Activated CD4-positive, alpha-beta T cell treated with anti-CD3 and anti-CD28 coated beads, Interleukin-2, amount 10 ng/mL, durations not matched to agents 7 days and 5 days (primary cell): ENCODE results near the gene AGBL4. TPM values are rescaled to one million over a fixed set of nuclear protein-coding genes. Genes with fewer than 3 reads are reported as not detected.

Source experiments
- CTCF ChIA-PET: fragments of 350-600 bp; sonication (Branson Sonifier 250); formaldehyde crosslinking; loops from one replicate; lab custom pipeline; 2021; ENCODE audit warnings: antibody characterized with exemption; lab: Charles Lee
- POLR2A ChIA-PET: fragments of 350-600 bp; sonication (Branson Sonifier 250); formaldehyde crosslinking; loops from one replicate; lab custom pipeline; 2021; ENCODE audit warnings: antibody characterized with exemption; lab: Charles Lee
- DNase-seq: peaks from one replicate; pipeline ENCODE4 v3.0.0-alpha.2; 2020
- H3K27ac Mint-ChIP-seq: one replicate; pipeline ENCODE4 v1.8.0; 2021; ENCODE audit warnings: mild to moderate bottlenecking, moderate library complexity, mixed read lengths
- H3K27me3 Mint-ChIP-seq: one replicate; pipeline ENCODE4 v1.8.0; 2021; ENCODE audit warnings: mixed read lengths
- H3K36me3 Mint-ChIP-seq: one replicate; pipeline ENCODE4 v1.8.0; 2021; ENCODE audit warnings: low read depth, mixed read lengths
- H3K4me1 Mint-ChIP-seq: one replicate; pipeline ENCODE4 v1.8.0; 2021; ENCODE audit warnings: mixed read lengths
- H3K4me3 Mint-ChIP-seq: one replicate; pipeline ENCODE4 v1.8.0; 2021; ENCODE audit warnings: mild to moderate bottlenecking, moderate library complexity, mixed read lengths
- H3K9me3 Mint-ChIP-seq: one replicate; pipeline ENCODE4 v1.8.0; 2021; ENCODE audit warnings: mixed read lengths
- total RNA-seq, 2 experiments: library from RNA; stranded (reverse); gene quantifications; one replicate each; pipeline ENCODE4 v1.2.3, GENCODE V29; 2021

The AGBL4 gene
- total RNA-seq, 2 experiments from 2014 or later = not detected

DNA sequence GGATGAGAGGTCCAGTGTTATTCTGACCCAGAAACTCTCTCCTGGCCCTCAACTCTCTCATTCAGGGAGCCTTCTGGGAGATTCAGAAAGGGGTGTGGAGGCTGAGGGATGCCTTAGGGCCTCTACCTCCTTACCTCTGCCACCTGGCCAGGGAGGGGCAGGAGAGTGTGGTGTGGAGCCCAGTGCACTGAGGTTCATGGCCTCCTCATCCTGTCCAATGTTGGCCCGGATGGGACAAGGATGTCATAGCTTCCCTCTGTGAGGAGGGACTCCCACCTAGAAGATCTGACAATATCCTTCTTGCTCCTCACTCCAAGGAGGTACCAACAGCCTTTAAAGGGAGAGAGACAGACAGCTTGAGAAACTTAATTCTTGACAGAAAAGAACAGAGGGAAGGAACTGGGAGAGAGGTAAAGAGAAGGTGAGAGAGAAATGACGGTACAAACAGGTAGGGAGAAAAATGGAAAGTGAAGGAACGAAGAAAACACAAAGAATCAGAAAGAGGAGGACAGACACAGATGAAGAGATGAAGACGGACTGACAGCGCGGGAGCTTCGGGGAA, 1247.8 kb downstream of the AGBL4 start:
- peaks cover 23% of the 10 kb centered on the region for H3K4me1 Mint-ChIP-seq
- H3K27ac Mint-ChIP-seq = peak overlapping the region; percentile 87
- H3K36me3 Mint-ChIP-seq = peaks cover 8% of the 10 kb centered on the region
- peak overlapping the region; percentile 86 for H3K4me3 Mint-ChIP-seq
- H3K27me3 Mint-ChIP-seq = peaks cover 15% of the 10 kb centered on the region
- H3K9me3 Mint-ChIP-seq = no peaks in the 10 kb centered on the region
- DNase-seq = no peak
- CTCF ChIA-PET = interaction anchor here (0.9 kb wide), 1 partner anchor 25 kb away, joined by 3 read pairs; no protein-coding TSS in a partner anchor
- POLR2A ChIA-PET = no interaction called here

DNA sequence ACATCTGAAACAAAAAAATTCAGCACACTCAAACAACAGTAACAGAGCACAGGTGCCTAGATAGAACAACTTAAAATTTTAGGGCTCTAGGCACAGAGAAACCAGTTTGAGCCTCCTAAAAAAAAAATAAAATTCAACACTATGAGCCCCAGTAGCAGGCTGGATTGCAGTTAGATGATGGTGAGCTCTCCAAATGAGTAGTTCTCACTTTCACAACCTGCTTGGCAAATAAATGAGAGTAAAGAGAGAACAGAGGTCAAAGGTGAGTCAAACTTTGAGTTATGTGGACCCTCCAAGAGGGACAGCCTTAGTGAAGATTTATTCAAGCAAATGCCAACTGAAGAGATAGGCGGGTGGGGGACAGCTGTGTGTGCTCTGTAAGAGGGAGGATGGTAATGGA, 1250.6 kb downstream of the AGBL4 start:
- no peak for DNase-seq
- Mint-ChIP-seq H3K36me3 (peaks cover 8% of the 10 kb centered on the region), H3K27me3 (peaks cover 11% of the 10 kb centered on the region), H3K27ac (no peak overlapping the region), H3K4me1 (peaks cover 23% of the 10 kb centered on the region), H3K9me3 (no peaks in the 10 kb centered on the region), H3K4me3 (no peak overlapping the region)
- POLR2A ChIA-PET = no interaction called here
- CTCF ChIA-PET = interaction anchor here (0.8 to 1.1 kb wide), 2 partner anchors 17 to 31 kb away, joined by 3 read pairs; no protein-coding TSS in a partner anchor

DNA sequence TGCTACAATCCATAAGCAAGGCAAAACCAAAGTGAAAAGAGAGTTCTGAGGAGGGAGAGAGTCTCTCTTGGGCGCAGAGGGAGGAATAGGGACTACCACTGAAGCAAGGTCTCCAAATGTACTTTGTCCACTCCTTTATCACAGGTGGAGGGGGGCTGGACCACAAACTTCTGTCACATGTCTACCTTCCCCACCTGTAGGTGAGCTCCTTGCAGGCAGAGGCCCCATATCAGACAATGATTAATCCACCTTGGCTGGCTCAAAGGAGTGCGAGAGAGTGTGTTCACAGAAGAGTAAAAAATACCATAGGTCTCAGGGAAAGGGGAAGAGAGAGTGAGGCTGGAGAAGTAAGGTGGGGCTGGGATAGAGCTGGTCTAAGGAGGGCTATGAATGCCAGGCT, 1251.5 kb downstream of the AGBL4 start:
- Mint-ChIP-seq H3K27me3 (peaks cover 7% of the 10 kb centered on the region), H3K9me3 (no peaks in the 10 kb centered on the region), H3K36me3 (peaks cover 8% of the 10 kb centered on the region), H3K4me3 (no peak overlapping the region), H3K27ac (no peak overlapping the region), H3K4me1 (peaks cover 21% of the 10 kb centered on the region)
- no peak for DNase-seq
- ChIA-PET CTCF (interaction anchor here (1.4 kb wide), 1 partner anchor 10 kb away, joined by 4 read pairs; no protein-coding TSS in a partner anchor), POLR2A (no interaction called here)

DNA sequence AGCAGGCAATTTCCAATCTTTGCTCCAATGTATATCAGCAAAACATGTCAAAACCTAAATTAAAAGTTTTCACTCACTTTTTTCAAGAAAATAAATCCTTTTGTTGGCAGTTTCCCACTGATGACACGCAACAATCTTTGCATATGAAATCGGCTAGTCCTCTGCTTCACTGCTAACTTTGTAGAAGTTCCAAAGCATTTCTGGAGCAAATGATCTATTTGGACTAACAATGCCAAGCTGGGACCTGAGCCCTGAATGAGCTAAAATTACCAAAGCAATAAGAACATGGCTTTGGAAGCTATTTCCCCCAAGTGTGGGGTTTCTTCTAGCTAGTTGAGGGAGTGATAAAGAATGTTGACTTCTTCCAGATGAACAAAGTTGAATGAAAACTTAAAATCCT, 1252.2 kb downstream of the AGBL4 start:
- POLR2A ChIA-PET = no interaction called here
- Mint-ChIP-seq H3K4me3 (no peak overlapping the region), H3K9me3 (no peaks in the 10 kb centered on the region), H3K27ac (no peak overlapping the region), H3K36me3 (peaks cover 8% of the 10 kb centered on the region), H3K4me1 (peaks cover 18% of the 10 kb centered on the region), H3K27me3 (peaks cover 4% of the 10 kb centered on the region)
- CTCF ChIA-PET = interaction anchor here (1.4 kb wide), 1 partner anchor 9 kb away, joined by 4 read pairs; no protein-coding TSS in a partner anchor
- DNase-seq = no peak

DNA sequence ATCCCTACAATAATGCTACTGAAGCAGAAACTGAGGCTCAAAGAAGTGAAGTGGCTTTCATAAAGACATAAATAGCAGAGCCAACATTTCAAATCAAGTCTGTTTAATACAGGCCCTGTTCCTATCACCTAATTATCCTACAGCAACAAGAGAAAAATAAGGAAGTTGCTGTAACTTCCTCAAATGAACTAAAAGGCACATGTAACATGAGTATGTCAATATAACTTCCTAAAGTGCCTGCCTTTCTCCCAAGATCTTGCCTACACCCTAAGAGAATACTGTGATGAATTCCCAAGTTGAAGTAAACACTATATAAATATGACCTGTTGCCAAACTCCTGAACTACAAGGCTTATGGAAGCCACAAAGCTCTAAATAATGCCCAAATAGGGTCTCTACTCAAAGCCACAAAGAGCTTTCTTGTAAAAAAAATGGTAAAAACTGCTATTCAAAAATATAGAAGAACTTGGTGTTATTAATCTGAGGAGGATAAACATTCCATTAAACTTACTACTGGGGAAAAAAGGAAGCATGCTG, 1255.7 kb downstream of the AGBL4 start:
- POLR2A ChIA-PET = no interaction called here
- CTCF ChIA-PET = no interaction called here
- H3K36me3 Mint-ChIP-seq = peaks cover 3% of the 10 kb centered on the region

DNA sequence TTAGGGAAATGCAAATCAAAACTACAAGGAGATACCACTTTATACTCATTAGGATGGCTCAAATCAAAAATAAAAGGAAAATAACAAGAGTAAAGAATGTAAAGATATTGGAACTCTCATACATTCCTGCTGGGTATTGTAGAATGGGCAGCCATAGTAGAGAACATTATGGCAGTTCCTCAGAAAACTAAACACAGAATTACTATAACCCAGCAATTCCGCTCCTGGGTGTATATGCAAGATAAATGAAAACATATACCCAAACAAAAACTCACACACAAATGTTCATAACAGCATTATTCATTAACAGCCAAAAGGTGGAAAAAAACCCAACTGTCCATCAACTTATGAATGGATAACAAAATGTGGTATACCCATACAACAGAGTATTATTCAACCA, 1258.4 kb downstream of the AGBL4 start:
- no peak overlapping the region for H3K27ac Mint-ChIP-seq
- H3K9me3 Mint-ChIP-seq = no peaks in the 10 kb centered on the region
- H3K36me3 Mint-ChIP-seq = no peaks in the 10 kb centered on the region
- ChIA-PET POLR2A (no interaction called here), CTCF (interaction anchor here (0.5 kb wide), 1 partner anchor 207 kb away, joined by 3 read pairs; no protein-coding TSS in a partner anchor)
- no peak overlapping the region for H3K4me3 Mint-ChIP-seq
- H3K27me3 Mint-ChIP-seq = no peaks in the 10 kb centered on the region
- DNase-seq = no peak
- no peaks in the 10 kb centered on the region for H3K4me1 Mint-ChIP-seq

More for the DNA sequence above, 1255.7 kb downstream of the AGBL4 start:
- H3K27ac Mint-ChIP-seq = no peak overlapping the region
- DNase-seq = no peak
- no peaks in the 10 kb centered on the region for H3K4me1 Mint-ChIP-seq
- no peaks in the 10 kb centered on the region for H3K9me3 Mint-ChIP-seq
- no peaks in the 10 kb centered on the region for H3K27me3 Mint-ChIP-seq
- H3K4me3 Mint-ChIP-seq = no peak overlapping the region

DNA sequence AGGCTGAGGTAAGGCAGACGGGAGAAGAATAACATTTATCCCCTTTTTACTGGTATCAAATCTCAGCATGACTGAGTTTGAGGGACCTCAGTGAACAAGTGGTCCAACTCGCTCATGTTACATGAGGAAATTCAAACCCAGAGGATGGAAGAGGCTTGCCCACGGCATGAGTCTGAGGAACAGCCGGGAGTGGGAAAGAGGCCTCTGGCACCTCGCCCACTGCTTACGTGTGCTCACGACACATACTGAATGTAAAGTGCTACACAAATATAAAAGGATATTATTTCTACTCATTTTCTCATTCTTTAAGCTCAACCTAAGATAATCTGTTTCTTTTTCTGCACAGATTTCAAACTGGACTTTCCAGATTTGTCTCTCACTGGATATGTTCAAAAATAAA, 1261.8 kb downstream of the AGBL4 start:
- peaks cover 4% of the 10 kb centered on the region for H3K36me3 Mint-ChIP-seq
- H3K27ac Mint-ChIP-seq = no peak overlapping the region
- ChIA-PET CTCF (interaction anchor here (1.0 kb wide), 2 partner anchors 10 to 125 kb away, joined by 3 to 4 read pairs; no protein-coding TSS in a partner anchor), POLR2A (no interaction called here)
- no peaks in the 10 kb centered on the region for H3K9me3 Mint-ChIP-seq
- no peak overlapping the region for H3K4me3 Mint-ChIP-seq
- DNase-seq = no peak
- H3K27me3 Mint-ChIP-seq = no peaks in the 10 kb centered on the region
- no peaks in the 10 kb centered on the region for H3K4me1 Mint-ChIP-seq

DNA sequence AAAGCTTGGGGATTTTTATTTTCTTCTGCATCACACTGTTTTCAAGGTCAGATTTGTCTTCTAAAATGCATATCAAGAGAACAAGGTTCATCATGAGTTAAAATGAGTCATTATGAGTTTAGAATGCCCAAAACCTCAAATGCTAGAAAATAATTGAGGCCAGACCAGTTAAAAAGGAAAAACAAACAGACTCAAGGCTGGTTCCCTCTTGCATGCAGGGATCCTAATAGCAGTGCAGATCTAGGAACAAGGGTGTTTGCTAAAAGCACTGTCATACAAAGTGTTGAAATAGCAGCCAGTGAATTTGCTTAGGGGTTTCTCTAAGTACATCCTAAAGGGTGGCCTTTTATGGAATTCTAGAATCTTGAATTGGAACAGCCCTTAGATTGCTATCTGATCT, 1262.3 kb downstream of the AGBL4 start:
- H3K4me3 Mint-ChIP-seq = no peak overlapping the region
- H3K4me1 Mint-ChIP-seq = no peaks in the 10 kb centered on the region
- H3K27me3 Mint-ChIP-seq = no peaks in the 10 kb centered on the region
- peaks cover 4% of the 10 kb centered on the region for H3K36me3 Mint-ChIP-seq
- POLR2A ChIA-PET = no interaction called here
- H3K9me3 Mint-ChIP-seq = no peaks in the 10 kb centered on the region
- no peak for DNase-seq
- CTCF ChIA-PET = interaction anchor here (1.0 kb wide), 2 partner anchors 11 to 124 kb away, joined by 3 to 4 read pairs; no protein-coding TSS in a partner anchor
- no peak overlapping the region for H3K27ac Mint-ChIP-seq

DNA sequence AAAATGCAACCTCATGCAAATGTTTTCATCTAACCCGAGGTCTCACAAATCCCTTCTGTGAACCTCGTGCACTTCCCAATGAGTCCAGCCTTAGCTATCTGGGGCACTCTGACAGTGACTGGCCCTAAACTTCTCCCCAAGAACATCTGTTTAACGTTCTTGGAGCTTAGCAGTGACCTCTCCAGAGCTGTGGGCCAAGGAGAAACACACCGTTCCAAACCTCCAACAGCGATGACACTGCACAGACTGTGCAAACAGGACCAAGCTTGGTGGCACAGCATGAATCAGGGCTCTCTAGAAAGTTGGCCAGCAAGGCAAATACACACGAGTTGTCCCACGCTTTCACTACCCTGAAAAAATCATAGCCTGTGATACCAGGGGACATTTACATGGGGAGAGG, 1262.9 kb downstream of the AGBL4 start:
- Mint-ChIP-seq H3K4me3 (no peak overlapping the region), H3K27me3 (no peaks in the 10 kb centered on the region), H3K4me1 (no peaks in the 10 kb centered on the region), H3K9me3 (no peaks in the 10 kb centered on the region), H3K36me3 (peaks cover 4% of the 10 kb centered on the region), H3K27ac (no peak overlapping the region)
- no peak for DNase-seq
- CTCF ChIA-PET = interaction anchor here (1.1 kb wide), 1 partner anchor 73 kb away, joined by 3 read pairs; no protein-coding TSS in a partner anchor
- POLR2A ChIA-PET = no interaction called here

DNA sequence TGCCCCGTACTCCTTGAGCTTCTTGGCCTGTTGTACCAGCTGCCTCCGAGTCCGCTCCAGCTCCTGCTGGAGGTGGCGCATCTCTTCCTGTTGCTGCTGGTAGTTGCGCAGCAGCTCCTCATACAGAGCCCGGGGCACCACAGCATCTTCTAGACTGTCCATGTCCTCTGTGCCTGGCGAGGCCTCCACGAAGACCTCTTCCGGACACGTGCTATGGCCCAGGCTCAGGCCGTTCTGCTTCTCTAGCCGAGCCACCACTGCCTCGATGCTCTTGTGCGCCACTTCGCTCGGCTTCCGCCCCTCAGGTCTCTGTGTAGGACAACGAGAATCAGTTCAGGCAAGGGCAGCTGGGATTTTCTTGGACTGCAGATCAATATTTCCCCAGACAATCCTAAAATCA, 1264.8 kb downstream of the AGBL4 start:
- Mint-ChIP-seq H3K27me3 (no peaks in the 10 kb centered on the region), H3K4me1 (no peaks in the 10 kb centered on the region), H3K4me3 (no peak overlapping the region), H3K27ac (no peak overlapping the region), H3K36me3 (peaks cover 4% of the 10 kb centered on the region), H3K9me3 (no peaks in the 10 kb centered on the region)
- ChIA-PET CTCF (no interaction called here), POLR2A (no interaction called here)
- no peak for DNase-seq

DNA sequence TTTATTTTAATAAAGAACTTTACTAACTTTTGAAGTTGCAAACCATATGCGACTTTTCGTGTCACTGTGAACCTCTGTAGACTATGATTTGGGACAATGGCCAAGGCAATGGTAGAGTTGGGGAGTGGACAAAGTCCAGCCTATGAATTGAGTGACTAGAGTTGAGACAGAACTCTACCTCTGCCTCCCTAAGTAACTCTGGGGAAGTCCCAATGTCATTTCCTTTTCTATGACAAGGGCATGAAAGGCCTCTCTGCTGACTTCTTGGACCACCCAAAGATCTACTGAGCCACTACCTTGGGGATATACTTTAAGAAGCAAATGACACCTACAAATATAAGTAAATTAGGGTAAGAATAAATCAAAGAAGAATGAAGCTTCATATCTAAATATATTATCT, 1266.4 kb downstream of the AGBL4 start:
- Mint-ChIP-seq H3K4me1 (no peaks in the 10 kb centered on the region), H3K27me3 (no peaks in the 10 kb centered on the region), H3K4me3 (no peak overlapping the region), H3K36me3 (peaks cover 4% of the 10 kb centered on the region), H3K27ac (no peak overlapping the region), H3K9me3 (no peaks in the 10 kb centered on the region)
- ChIA-PET POLR2A (no interaction called here), CTCF (no interaction called here)
- no peak for DNase-seq

DNA sequence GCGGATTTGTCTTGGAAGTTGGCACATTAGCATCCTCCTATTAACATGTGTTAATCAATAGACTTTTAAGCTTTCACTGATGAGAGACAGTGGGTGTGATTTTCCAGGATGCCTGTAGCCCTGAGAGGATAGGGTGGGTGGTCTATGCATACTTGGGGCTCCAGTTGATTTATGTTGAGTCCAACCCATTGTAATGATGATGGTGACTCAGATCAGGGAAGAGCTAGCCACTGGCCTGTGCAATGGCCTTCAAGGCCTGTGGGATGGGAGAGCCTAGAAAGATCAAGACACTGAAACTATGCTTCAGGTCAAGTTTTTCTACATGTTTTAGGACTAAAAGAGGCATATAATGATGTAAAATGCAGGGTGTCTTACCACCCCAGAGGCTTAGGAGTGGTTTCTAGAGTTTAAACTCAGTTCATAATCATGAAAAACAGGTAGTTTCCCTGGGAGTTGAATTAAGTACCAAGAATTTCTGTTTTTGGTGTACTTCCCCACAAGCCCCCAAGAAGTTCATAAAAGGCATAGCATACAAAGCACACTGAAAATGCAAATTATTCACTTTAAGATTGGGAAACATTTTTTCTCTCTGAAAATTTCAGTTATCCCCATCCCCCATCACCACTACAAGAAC, 1267.0 kb downstream of the AGBL4 start:
- H3K27ac Mint-ChIP-seq = no peak overlapping the region

DNA sequence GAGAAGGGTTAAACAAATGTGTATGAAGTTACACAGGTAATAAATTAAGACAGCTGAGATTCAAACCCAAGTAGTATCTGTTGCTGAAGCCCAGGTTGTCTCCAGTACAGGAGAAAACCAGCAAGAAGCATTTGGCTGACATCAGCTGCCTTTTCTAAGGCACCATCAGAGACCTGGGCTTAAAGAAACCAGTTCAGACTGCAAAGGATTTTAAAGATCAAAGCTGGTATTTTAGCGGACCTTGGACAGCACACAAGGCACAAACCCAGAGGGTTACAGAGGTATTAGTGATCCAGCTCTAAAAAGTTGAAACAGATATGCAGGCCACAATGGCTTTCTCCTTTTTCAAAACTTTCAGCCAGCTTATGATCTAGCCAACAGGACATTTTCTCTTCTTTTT, 1270.5 kb downstream of the AGBL4 start:
- Mint-ChIP-seq H3K27ac (no peak overlapping the region), H3K27me3 (no peaks in the 10 kb centered on the region), H3K9me3 (no peaks in the 10 kb centered on the region), H3K36me3 (peaks cover 2% of the 10 kb centered on the region), H3K4me1 (no peaks in the 10 kb centered on the region), H3K4me3 (no peak overlapping the region)
- DNase-seq = no peak
- ChIA-PET POLR2A (no interaction called here), CTCF (no interaction called here)

More for the DNA sequence above, 1267.0 kb downstream of the AGBL4 start:
- no peaks in the 10 kb centered on the region for H3K4me1 Mint-ChIP-seq
- ChIA-PET CTCF (no interaction called here), POLR2A (no interaction called here)
- DNase-seq = no peak
- no peaks in the 10 kb centered on the region for H3K27me3 Mint-ChIP-seq
- no peak overlapping the region for H3K4me3 Mint-ChIP-seq
- H3K36me3 Mint-ChIP-seq = peaks cover 4% of the 10 kb centered on the region
- H3K9me3 Mint-ChIP-seq = no peaks in the 10 kb centered on the region
